Measurements from ENCODE around the gene TRAF3IP1. TPM values are rescaled to one million over a fixed set of nuclear protein-coding genes. Genes with fewer than 3 reads are reported as not detected.

TRAF3IP1 gene
- total and polyA plus RNA-seq, 12 donors, result 5.5 to 18.5 (median 12.4) TPM

DNA sequence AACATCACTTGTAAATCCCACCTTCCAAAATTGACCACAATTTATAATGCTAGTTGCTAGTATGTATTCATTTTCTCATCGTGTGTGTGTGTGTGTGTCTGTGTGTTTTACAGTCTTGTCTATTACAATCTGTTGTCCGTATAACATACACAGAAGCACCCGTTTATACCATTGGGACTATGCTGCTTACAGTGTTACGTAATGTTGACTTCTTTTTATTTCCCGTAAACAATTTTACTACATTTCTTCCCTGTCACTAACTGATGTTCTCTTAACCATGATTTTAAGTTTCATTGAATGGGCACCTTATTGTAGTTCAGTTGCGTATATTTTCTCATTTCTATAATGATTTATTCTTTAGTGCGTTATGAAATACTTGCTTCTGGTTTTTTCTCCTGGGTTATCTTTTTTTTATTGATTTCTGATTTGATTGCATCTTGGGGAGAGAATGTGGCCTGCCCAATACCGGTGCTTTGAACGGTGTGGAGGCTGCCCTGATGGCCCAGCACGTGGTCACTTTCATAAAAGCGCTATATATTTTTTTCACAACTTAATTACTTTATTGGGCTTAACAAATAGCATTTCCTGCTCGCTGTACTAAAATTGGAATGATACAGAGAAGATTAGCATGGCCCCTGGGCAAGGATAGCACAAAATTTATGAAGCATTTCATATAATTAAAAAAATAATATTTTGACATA is 91.9 kb downstream of the TRAF3IP1 start:
- Histone ChIP-seq H3K4me3 (no peak overlapping the region), H3K4me1 (replicated peaks in 1 of 2) (no peaks in the 10 kb centered on the region), H3K36me3 (replicated peaks in 1 of 2) (no peaks in the 10 kb centered on the region), H3K9me3 (replicated peaks in 1 of 3) (no peaks in the 10 kb centered on the region), H3K27me3 (no peaks in the 10 kb centered on the region), H3K27ac (no peak overlapping the region)
- 85 to 94% (median 91%) methylated on average over 12 of the region's 12 CpGs for WGBS, 4 donors
- TF ChIP-seq, protein P1, sequence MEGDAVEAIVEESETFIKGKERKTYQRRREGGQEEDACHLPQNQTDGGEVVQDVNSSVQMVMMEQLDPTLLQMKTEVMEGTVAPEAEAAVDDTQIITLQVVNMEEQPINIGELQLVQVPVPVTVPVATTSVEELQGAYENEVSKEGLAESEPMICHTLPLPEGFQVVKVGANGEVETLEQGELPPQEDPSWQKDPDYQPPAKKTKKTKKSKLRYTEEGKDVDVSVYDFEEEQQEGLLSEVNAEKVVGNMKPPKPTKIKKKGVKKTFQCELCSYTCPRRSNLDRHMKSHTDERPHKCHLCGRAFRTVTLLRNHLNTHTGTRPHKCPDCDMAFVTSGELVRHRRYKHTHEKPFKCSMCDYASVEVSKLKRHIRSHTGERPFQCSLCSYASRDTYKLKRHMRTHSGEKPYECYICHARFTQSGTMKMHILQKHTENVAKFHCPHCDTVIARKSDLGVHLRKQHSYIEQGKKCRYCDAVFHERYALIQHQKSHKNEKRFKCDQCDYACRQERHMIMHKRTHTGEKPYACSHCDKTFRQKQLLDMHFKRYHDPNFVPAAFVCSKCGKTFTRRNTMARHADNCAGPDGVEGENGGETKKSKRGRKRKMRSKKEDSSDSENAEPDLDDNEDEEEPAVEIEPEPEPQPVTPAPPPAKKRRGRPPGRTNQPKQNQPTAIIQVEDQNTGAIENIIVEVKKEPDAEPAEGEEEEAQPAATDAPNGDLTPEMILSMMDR (IDR thresholded peaks at IDR 0.05), result no peak
- no peak for TF ChIP-seq POLR2A (IDR thresholded peaks at IDR 0.05)
- DNase-seq, result no peak
- intact Hi-C loops (cut with DNase I), result no loop called here

DNA sequence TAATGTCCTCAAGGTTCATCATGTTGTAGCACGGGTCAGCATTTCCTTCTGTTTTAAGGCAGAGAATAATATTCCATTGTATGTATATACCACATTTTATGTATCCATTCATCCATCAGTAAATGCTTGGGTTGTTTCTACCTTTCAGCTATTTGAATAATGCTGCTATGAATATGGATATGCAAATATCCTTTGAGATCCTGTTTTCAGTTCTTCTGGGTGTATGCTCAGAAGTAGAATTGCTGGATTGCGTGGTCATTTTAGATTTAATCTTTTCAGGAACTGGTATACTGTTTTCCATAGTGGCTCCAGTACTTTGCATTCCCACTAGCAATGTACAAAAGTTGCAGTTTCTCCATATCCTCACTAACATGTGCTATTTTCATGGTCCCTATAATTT is 93.0 kb downstream of the TRAF3IP1 start:
- H3K4me1 ChIP-seq (replicated peaks in 1 of 2), result no peaks in the 10 kb centered on the region
- H3K9me3 ChIP-seq (replicated peaks in 1 of 3), result no peaks in the 10 kb centered on the region
- H3K4me3 ChIP-seq, result no peak overlapping the region
- no peak for TF ChIP-seq POLR2A (IDR thresholded peaks at IDR 0.05)
- TF ChIP-seq, protein P1 (IDR thresholded peaks at IDR 0.05), result no peak
- intact Hi-C loops (cut with DNase I), result no loop called here
- H3K27ac ChIP-seq, result no peak overlapping the region
- H3K36me3 ChIP-seq (replicated peaks in 1 of 2), result no peaks in the 10 kb centered on the region
- no peak for DNase-seq
- WGBS, 4 donors, result 90 to 96% (median 92%) methylated on average over 2 of the region's 2 CpGs
- no peaks in the 10 kb centered on the region for H3K27me3 ChIP-seq

DNA sequence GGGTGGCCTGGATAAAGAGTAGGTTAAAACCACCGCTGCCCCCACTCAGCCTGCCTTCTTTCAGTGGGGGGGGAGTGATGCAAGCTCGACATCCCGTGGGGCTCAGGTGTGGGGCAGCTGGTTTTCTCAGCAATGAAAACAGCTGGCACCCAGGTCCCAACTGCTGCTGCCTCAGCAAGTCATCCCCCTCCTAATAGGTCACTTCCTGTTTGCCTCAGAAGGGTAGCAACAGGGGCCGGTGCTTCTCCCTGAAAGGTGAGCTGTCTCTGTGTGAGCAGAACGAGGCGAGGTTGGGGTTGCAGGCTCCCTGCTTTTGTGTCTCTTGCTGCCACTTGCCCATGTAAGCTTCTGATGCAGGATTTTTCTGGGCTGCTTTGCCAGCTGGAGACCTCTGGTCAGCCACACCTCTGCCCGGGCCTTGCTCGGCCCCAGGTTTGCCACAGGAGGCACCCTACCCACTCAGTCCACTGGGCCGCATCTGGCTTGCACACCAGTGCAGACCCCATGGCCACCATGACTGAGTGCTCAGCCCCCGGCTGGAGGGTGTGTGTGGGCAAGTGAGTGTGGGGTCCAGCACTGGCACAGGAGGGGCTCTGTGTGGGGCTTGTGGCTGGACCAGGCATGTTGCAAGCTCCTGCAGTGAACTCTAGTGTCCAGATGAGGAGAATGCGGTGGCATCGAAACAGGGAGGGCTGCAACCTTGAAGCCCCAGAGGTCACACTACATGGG is 94.9 kb downstream of the TRAF3IP1 start:
- H3K27ac ChIP-seq, result no peak overlapping the region
- H3K9me3 ChIP-seq (replicated peaks in 1 of 3), result no peaks in the 10 kb centered on the region
- DNase-seq, result no peak
- no peaks in the 10 kb centered on the region for H3K36me3 ChIP-seq (replicated peaks in 1 of 2)
- no peak overlapping the region for H3K4me3 ChIP-seq
- H3K27me3 ChIP-seq, result no peaks in the 10 kb centered on the region
- 89 to 97% (median 91%) methylated on average over 4 to 12 of the region's 12 CpGs for whole genome bisulfite sequencing, 4 donors
- TF ChIP-seq, protein P1 (IDR thresholded peaks at IDR 0.05), result no peak
- TF ChIP-seq POLR2A (IDR thresholded peaks at IDR 0.05), result no peak
- intact Hi-C loops (cut with DNase I), result no loop called here
- no peaks in the 10 kb centered on the region for H3K4me1 ChIP-seq (replicated peaks in 1 of 2)

DNA sequence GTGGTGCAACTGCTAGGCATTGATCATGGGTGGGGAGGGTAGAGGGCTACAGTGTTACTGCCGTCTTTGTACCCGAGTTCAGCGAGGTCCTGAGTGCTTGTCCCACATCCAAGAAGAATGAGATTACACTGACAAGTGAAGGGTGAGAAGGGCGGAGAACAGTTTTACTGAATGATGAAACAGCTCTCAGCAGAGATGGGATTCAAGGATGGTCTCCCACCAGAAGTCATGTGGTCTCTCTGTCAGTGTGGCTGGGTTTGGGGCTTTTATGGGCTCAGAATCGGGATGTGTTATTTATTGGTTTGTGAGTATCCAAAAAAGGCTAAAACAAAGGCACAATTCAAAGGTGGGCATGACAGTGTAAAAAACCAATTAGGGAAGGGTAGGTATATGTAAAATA is 95.6 kb downstream of the TRAF3IP1 start:
- Histone ChIP-seq H3K4me3 (no peak overlapping the region), H3K27me3 (no peaks in the 10 kb centered on the region), H3K27ac (no peak overlapping the region), H3K36me3 (replicated peaks in 1 of 2) (no peaks in the 10 kb centered on the region), H3K9me3 (replicated peaks in 1 of 3) (no peaks in the 10 kb centered on the region), H3K4me1 (replicated peaks in 1 of 2) (no peaks in the 10 kb centered on the region)
- no peak for DNase-seq
- TF ChIP-seq POLR2A (IDR thresholded peaks at IDR 0.05), result no peak
- TF ChIP-seq, protein P1 (IDR thresholded peaks at IDR 0.05), result no peak
- WGBS, 4 donors, result 93 to 99% (median 97%) methylated on average over 5 of the region's 5 CpGs
- intact Hi-C loops (cut with DNase I), result no loop called here
